Stimulated activated memory B cell treated with anti-CD40 and anti-IgM and Interleukin-4, amounts not matched to agents 10 μg/mL and 1 μg/mL and 100 μg/mL, for 72 hours (primary cell): Measurements from ENCODE around the gene UCK1.

Experiments
- ATAC-seq: fragments of 150-1000 bp; cut with Tn5 transposase; 2 replicates; pipeline ENCODE4 v1.10.0; 2021
- H3K27ac Mint-ChIP-seq: one replicate; pipeline ENCODE4 v1.8.0; 2022; ENCODE audit warnings: mild to moderate bottlenecking, mixed read lengths
- H3K27me3 Mint-ChIP-seq: one replicate; pipeline ENCODE4 v1.8.0; 2022; ENCODE audit warnings: mixed read lengths
- H3K36me3 Mint-ChIP-seq: one replicate; pipeline ENCODE4 v1.8.0; 2022; ENCODE audit warnings: mixed read lengths
- H3K4me1 Mint-ChIP-seq: one replicate; pipeline ENCODE4 v1.8.0; 2022; ENCODE audit warnings: mixed read lengths
- H3K4me3 Mint-ChIP-seq: one replicate; pipeline ENCODE4 v1.8.0; 2022; ENCODE audit warnings: mild to moderate bottlenecking, moderate library complexity, mixed read lengths
- H3K9me3 Mint-ChIP-seq: one replicate; pipeline ENCODE4 v1.8.0; 2022; ENCODE audit warnings: mixed read lengths

UCK1 gene

GRCh38 chr9:131537946-131538345, 6.9 kb upstream of the UCK1 start:
- peaks cover 10% of the 10 kb centered on the region for H3K4me1 Mint-ChIP-seq
- no peak for ATAC-seq
- no peaks in the 10 kb centered on the region for H3K27me3 Mint-ChIP-seq
- no peaks in the 10 kb centered on the region for H3K36me3 Mint-ChIP-seq
- H3K27ac Mint-ChIP-seq = no peak overlapping the region
- H3K4me3 Mint-ChIP-seq = no peak overlapping the region
- H3K9me3 Mint-ChIP-seq = peaks cover 5% of the 10 kb centered on the region

GRCh38 chr9:131534721-131535237, 3.7 kb upstream of the UCK1 start:
- Mint-ChIP-seq H3K4me3 (no peak overlapping the region), H3K27ac (no peak overlapping the region), H3K27me3 (no peaks in the 10 kb centered on the region), H3K4me1 (peaks cover 17% of the 10 kb centered on the region), H3K9me3 (no peaks in the 10 kb centered on the region), H3K36me3 (no peaks in the 10 kb centered on the region)
- ATAC-seq = no peak

- peak; percentile 9 for ATAC-seq
- Mint-ChIP-seq H3K36me3 (peaks cover 27% of the 10 kb centered on the region), H3K27ac (peak overlapping the region; percentile 62), H3K9me3 (no peaks in the 10 kb centered on the region), H3K4me3 (peak overlapping the region; percentile 79), H3K27me3 (no peaks in the 10 kb centered on the region), H3K4me1 (peaks cover 20% of the 10 kb centered on the region)
Measured at GRCh38 chr9:131530546-131530919, 530 bp downstream of the UCK1 start.

- Mint-ChIP-seq H3K4me3 (peak overlapping the region; percentile 79), H3K9me3 (no peaks in the 10 kb centered on the region), H3K27me3 (no peaks in the 10 kb centered on the region), H3K36me3 (peaks cover 31% of the 10 kb centered on the region), H3K27ac (peak overlapping the region; percentile 62), H3K4me1 (peaks cover 19% of the 10 kb centered on the region)
- ATAC-seq = no peak
Measured at GRCh38 chr9:131529597-131530545, 1.2 kb downstream of the UCK1 start.

- H3K36me3 Mint-ChIP-seq = peaks cover 38% of the 10 kb centered on the region
- H3K27me3 Mint-ChIP-seq = no peaks in the 10 kb centered on the region
- H3K4me3 Mint-ChIP-seq = no peak overlapping the region
- H3K27ac Mint-ChIP-seq = no peak overlapping the region
- ATAC-seq = no peak
- H3K9me3 Mint-ChIP-seq = no peaks in the 10 kb centered on the region
- peaks cover 11% of the 10 kb centered on the region for H3K4me1 Mint-ChIP-seq
Measured at GRCh38 chr9:131528886-131529505, 2.1 kb downstream of the UCK1 start.

- H3K27ac Mint-ChIP-seq = no peak overlapping the region
- ATAC-seq = no peak
- H3K4me1 Mint-ChIP-seq = peaks cover 11% of the 10 kb centered on the region
- H3K36me3 Mint-ChIP-seq = peaks cover 42% of the 10 kb centered on the region
- no peak overlapping the region for H3K4me3 Mint-ChIP-seq
- no peaks in the 10 kb centered on the region for H3K9me3 Mint-ChIP-seq
- no peaks in the 10 kb centered on the region for H3K27me3 Mint-ChIP-seq
Measured at GRCh38 chr9:131528186-131528585, 2.9 kb downstream of the UCK1 start.

- Mint-ChIP-seq H3K27ac (no peak overlapping the region), H3K4me3 (no peak overlapping the region), H3K27me3 (no peaks in the 10 kb centered on the region), H3K9me3 (no peaks in the 10 kb centered on the region), H3K36me3 (peaks cover 58% of the 10 kb centered on the region), H3K4me1 (peaks cover 11% of the 10 kb centered on the region)
- no peak for ATAC-seq
Measured at GRCh38 chr9:131525643-131526565, 5.2 kb downstream of the UCK1 start.

- no peak for ATAC-seq
- Mint-ChIP-seq H3K27ac (peak overlapping the region; percentile 22), H3K9me3 (no peaks in the 10 kb centered on the region), H3K27me3 (no peaks in the 10 kb centered on the region), H3K4me1 (peaks cover 3% of the 10 kb centered on the region), H3K4me3 (no peak overlapping the region), H3K36me3 (peaks cover 58% of the 10 kb centered on the region)
Measured at GRCh38 chr9:131524665-131525315, 6.3 kb downstream of the UCK1 start.

GRCh38 chr9:131523451-131524435, 7.3 kb downstream of the UCK1 start:
- H3K27ac Mint-ChIP-seq = no peak overlapping the region
- H3K27me3 Mint-ChIP-seq = no peaks in the 10 kb centered on the region
- no peaks in the 10 kb centered on the region for H3K9me3 Mint-ChIP-seq
- no peaks in the 10 kb centered on the region for H3K4me1 Mint-ChIP-seq
- no peak overlapping the region for H3K4me3 Mint-ChIP-seq
- ATAC-seq = no peak
- H3K36me3 Mint-ChIP-seq = peaks cover 68% of the 10 kb centered on the region

- no peak overlapping the region for H3K27ac Mint-ChIP-seq
- no peaks in the 10 kb centered on the region for H3K4me1 Mint-ChIP-seq
- ATAC-seq = no peak
- no peaks in the 10 kb centered on the region for H3K27me3 Mint-ChIP-seq
- H3K36me3 Mint-ChIP-seq = peaks cover 68% of the 10 kb centered on the region
- no peak overlapping the region for H3K4me3 Mint-ChIP-seq
- H3K9me3 Mint-ChIP-seq = no peaks in the 10 kb centered on the region
Measured at GRCh38 chr9:131523086-131523388, 8.0 kb downstream of the UCK1 start.

GRCh38 chr9:131522257-131523085, 8.6 kb downstream of the UCK1 start:
- Mint-ChIP-seq H3K36me3 (peaks cover 72% of the 10 kb centered on the region), H3K9me3 (no peaks in the 10 kb centered on the region), H3K27ac (peak overlapping the region; percentile 53), H3K4me3 (no peak overlapping the region), H3K27me3 (no peaks in the 10 kb centered on the region), H3K4me1 (no peaks in the 10 kb centered on the region)
- ATAC-seq = no peak

GRCh38 chr9:131521822-131522221, 9.2 kb downstream of the UCK1 start:
- H3K36me3 Mint-ChIP-seq = peaks cover 69% of the 10 kb centered on the region
- H3K4me1 Mint-ChIP-seq = no peaks in the 10 kb centered on the region
- no peaks in the 10 kb centered on the region for H3K9me3 Mint-ChIP-seq
- ATAC-seq = no peak
- no peaks in the 10 kb centered on the region for H3K27me3 Mint-ChIP-seq
- no peak overlapping the region for H3K4me3 Mint-ChIP-seq
- peak overlapping the region; percentile 53 for H3K27ac Mint-ChIP-seq

GRCh38 chr9:131521203-131521602, 9.9 kb downstream of the UCK1 start:
- Mint-ChIP-seq H3K36me3 (peaks cover 62% of the 10 kb centered on the region), H3K4me1 (no peaks in the 10 kb centered on the region), H3K27ac (no peak overlapping the region), H3K27me3 (no peaks in the 10 kb centered on the region), H3K9me3 (no peaks in the 10 kb centered on the region), H3K4me3 (no peak overlapping the region)
- no peak for ATAC-seq
